ENCODE results near the gene SUSD6. TPM values are rescaled to one million over a fixed set of nuclear protein-coding genes. Genes with fewer than 3 reads are reported as not detected.
"Not testable (repeated sequence)": the region's sequence is repeated elsewhere in the genome, so short reads cannot be mapped to it uniquely, and the experiment has no call there.

SUSD6 gene
- total RNA-seq, 1 donor from 2014 or later: 34.2 TPM

- no peak for DNase-seq (ENCODE audit: low read depth)
Observed at GRCh38 chr14:69593018-69593677, 18.2 kb upstream of the SUSD6 start.

- DNase-seq (ENCODE audit: low read depth): no peak
Observed at GRCh38 chr14:69594846-69595245, 16.6 kb upstream of the SUSD6 start.

GRCh38 chr14:69595336-69595735, 16.1 kb upstream of the SUSD6 start:
- no peak for DNase-seq (ENCODE audit: low read depth)

GRCh38 chr14:69599431-69599830, 12.0 kb upstream of the SUSD6 start:
- not testable (repeated sequence) for DNase-seq (ENCODE audit: low read depth)

GRCh38 chr14:69600304-69600891, 11.0 kb upstream of the SUSD6 start:
- DNase-seq (ENCODE audit: low read depth): no peak

GRCh38 chr14:69605738-69606137, 5.7 kb upstream of the SUSD6 start:
- no peak for DNase-seq (ENCODE audit: low read depth)

GRCh38 chr14:69606258-69607184, 4.9 kb upstream of the SUSD6 start:
- DNase-seq (ENCODE audit: low read depth): peak; percentile 36

GRCh38 chr14:69610020-69610873, 1.1 kb upstream of the SUSD6 start:
- no peak for DNase-seq (ENCODE audit: low read depth)

GRCh38 chr14:69610874-69611171, 573 bp upstream of the SUSD6 start:
- DNase-seq (ENCODE audit: low read depth): peak; percentile 54

- DNase-seq (ENCODE audit: low read depth): no peak
Observed at GRCh38 chr14:69612014-69612782, 802 bp downstream of the SUSD6 start.

GRCh38 chr14:69612783-69613130, 1.4 kb downstream of the SUSD6 start:
- DNase-seq (ENCODE audit: low read depth): no peak

GRCh38 chr14:69613312-69614073, 2.1 kb downstream of the SUSD6 start:
- no peak for DNase-seq (ENCODE audit: low read depth)

- DNase-seq (ENCODE audit: low read depth): peak; percentile 38
Observed at GRCh38 chr14:69614592-69614991, 3.2 kb downstream of the SUSD6 start.

GRCh38 chr14:69615121-69615495, 3.7 kb downstream of the SUSD6 start:
- no peak for DNase-seq (ENCODE audit: low read depth)

GRCh38 chr14:69615496-69616407, 4.4 kb downstream of the SUSD6 start:
- peak; percentile 54 for DNase-seq (ENCODE audit: low read depth)

GRCh38 chr14:69616408-69616773, 5.0 kb downstream of the SUSD6 start:
- no peak for DNase-seq (ENCODE audit: low read depth)

- no peak for DNase-seq (ENCODE audit: low read depth)
Observed at GRCh38 chr14:69617796-69618195, 6.4 kb downstream of the SUSD6 start.

- no peak for DNase-seq (ENCODE audit: low read depth)
Observed at GRCh38 chr14:69619012-69619411, 7.6 kb downstream of the SUSD6 start.

GRCh38 chr14:69620211-69620611, 8.8 kb downstream of the SUSD6 start:
- peak; percentile 67 for DNase-seq (ENCODE audit: low read depth)

GRCh38 chr14:69620981-69621380, 9.6 kb downstream of the SUSD6 start:
- DNase-seq (ENCODE audit: low read depth): peak; percentile 75
